Measurements from ENCODE around the gene GPHB5.

Gene GPHB5, protein sequence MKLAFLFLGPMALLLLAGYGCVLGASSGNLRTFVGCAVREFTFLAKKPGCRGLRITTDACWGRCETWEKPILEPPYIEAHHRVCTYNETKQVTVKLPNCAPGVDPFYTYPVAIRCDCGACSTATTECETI

DNA sequence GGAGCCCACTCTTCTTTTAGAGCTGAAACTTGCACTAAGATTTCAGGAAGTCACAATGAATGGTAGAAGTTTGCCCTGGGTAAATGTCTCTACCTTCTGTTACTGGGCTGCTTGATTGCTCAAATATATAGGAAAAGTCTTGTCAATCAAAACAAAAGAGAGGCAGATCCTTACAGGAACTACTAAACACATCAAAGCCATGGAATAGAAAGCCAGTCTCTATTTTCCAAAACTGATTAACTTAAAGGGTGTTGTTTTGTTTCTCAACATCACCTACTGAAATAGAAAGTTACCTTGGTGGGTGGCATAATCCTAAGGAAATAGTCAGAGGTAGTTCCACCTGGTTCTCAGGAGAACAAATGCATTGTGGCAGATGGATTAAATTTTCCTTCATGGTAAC, at the start of gene GPHB5:
Gene GPHB5, minus strand, starts transcription at position 101 of the 400 bp plus-strand sequence. CDS start 1,086 bp downstream, outside the sequence.
- TF ChIP-seq, protein P1, sequence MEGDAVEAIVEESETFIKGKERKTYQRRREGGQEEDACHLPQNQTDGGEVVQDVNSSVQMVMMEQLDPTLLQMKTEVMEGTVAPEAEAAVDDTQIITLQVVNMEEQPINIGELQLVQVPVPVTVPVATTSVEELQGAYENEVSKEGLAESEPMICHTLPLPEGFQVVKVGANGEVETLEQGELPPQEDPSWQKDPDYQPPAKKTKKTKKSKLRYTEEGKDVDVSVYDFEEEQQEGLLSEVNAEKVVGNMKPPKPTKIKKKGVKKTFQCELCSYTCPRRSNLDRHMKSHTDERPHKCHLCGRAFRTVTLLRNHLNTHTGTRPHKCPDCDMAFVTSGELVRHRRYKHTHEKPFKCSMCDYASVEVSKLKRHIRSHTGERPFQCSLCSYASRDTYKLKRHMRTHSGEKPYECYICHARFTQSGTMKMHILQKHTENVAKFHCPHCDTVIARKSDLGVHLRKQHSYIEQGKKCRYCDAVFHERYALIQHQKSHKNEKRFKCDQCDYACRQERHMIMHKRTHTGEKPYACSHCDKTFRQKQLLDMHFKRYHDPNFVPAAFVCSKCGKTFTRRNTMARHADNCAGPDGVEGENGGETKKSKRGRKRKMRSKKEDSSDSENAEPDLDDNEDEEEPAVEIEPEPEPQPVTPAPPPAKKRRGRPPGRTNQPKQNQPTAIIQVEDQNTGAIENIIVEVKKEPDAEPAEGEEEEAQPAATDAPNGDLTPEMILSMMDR (conservative IDR thresholded peaks at IDR 0.05; ENCODE audit: low read depth) = no peak
- CTCF ChIA-PET = no interaction called here
- H3K27ac ChIP-seq = no peak within 1 kb of the TSS
- DNase-seq (ENCODE audit: low spot score) = no peak
- POLR2A ChIA-PET (ENCODE audit: low non-redundant PET) = no interaction called here

DNA sequence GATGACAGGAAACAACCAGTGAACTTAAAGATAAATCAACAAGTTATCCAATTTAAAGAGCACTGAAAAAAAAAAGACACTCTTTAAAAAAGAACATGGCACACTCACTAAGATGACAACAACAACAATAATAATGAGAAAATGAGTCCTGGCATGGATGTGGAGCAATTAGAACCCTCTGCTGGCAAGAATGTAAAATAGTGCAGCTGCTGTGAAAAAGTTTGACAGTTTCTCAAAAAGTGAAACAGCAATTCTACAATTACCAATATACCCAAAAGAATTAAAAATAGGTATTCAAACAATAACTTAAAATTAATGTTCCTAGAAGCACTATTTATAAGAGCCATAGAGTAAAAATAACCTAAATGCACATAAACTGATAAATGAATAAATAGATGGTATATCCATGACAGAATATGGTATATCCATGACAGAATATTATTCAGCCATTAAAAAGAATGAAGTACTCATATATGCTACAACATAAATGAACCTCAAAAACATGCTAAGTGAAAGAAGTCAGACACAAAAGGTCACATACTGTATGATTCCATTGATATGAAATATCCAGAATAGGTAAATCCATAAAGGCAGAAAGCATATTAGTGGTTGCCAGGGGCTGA, 49.1 kb upstream of the GPHB5 start:
- no peak overlapping the region for H3K27ac ChIP-seq
- POLR2A ChIA-PET (ENCODE audit: low non-redundant PET) = no interaction called here
- CTCF ChIA-PET = interaction anchor here (0.7 kb wide), 2 partner anchors 257 to 466 kb away, joined by 3 to 4 read pairs; no protein-coding TSS in a partner anchor
- TF ChIP-seq, protein P1 (conservative IDR thresholded peaks at IDR 0.05; ENCODE audit: low read depth) = no peak
- no peak for DNase-seq (ENCODE audit: low spot score)

DNA sequence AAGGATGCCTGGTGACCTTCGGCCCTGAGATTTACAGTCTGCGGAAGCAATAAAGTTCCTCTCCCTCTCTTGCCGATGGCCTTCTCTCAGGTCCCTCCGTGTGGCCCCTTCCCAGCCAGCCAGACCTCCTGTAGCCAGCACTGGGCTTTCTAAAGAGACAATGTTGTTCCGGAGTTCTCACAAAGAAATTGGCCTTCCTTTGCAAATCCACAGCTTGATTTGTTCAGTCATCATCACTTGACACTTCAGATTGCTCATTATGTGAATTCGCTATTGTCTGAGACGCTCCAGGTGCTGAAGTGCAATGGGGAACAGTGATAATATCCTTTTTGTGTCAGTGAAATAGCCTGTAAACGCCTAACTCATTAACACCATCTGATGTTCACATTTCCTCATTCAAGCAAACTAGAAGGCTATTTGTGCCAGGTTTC, 43.7 kb upstream of the GPHB5 start:
- TF ChIP-seq, protein P1 (conservative IDR thresholded peaks at IDR 0.05; ENCODE audit: low read depth) = no peak
- H3K27ac ChIP-seq = no peak overlapping the region
- ChIA-PET CTCF (interaction anchor here (0.6 kb wide), 1 partner anchor 1234 kb away, joined by 4 read pairs; no protein-coding TSS in a partner anchor), POLR2A (ENCODE audit: low non-redundant PET) (no interaction called here)
- no peak for DNase-seq (ENCODE audit: low spot score)

DNA sequence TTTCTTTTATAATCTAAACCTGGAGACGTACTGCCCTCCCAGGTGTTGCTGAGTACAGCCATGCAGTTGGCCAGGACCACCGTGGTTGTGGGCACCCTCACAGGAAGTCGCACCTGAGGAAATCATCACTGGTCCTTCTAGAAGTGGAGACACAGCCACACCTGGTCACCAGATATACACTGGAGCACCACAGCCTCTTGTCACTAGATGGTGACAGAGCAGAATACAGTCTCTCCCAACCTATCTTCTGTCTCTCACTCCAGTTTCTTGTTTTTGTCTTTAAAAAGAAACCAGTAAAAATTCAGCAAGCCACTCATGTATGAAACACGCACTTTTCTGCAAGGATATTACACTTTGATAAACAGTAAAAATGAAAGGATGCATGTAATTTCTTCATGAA, 43.1 kb upstream of the GPHB5 start:
- DNase-seq (ENCODE audit: low spot score) = no peak
- CTCF ChIA-PET = no interaction called here
- POLR2A ChIA-PET (ENCODE audit: low non-redundant PET) = no interaction called here
- no peak overlapping the region for H3K27ac ChIP-seq
- TF ChIP-seq, protein P1 (conservative IDR thresholded peaks at IDR 0.05; ENCODE audit: low read depth) = no peak

DNA sequence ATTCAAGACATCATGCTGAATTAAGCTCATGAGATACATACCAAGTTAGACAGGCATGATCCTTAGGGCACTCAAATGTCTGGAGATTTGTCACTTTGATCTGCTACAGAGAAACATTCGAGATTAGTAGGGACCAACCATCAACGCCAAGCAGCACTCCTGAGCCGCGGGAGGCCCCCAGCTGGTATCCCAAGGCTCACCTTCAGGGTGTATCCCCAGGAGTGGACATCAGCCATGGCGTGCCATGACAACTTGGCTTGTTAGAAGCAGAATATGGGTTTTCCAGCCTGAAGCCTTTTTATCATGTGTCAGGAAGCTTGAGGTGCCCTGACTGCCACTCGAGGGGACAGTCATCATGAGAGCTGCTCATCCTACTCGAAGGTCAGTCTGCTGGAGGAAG, 39.1 kb upstream of the GPHB5 start:
- H3K27ac ChIP-seq = no peak overlapping the region
- CTCF ChIA-PET = no interaction called here
- TF ChIP-seq, protein P1 (conservative IDR thresholded peaks at IDR 0.05; ENCODE audit: low read depth) = no peak
- POLR2A ChIA-PET (ENCODE audit: low non-redundant PET) = no interaction called here
- no peak for DNase-seq (ENCODE audit: low spot score)

DNA sequence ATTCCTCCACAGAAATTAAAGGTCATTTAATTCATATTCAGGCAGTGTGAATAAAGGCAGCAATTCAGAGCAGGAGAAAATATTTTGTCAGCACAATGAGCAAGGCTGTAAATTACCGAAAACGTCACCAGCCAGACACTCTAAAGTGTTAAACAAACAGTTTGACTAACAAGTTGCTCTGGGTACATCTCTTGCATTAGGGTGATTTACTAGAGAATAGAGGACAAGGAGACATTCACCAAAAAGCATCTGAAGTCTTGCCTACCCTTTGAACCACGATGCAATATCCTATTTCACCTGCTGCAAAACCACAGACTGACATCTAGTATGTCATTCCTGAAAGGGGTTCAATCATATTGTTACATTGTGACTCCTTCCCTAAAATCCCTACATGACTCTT, 27.1 kb upstream of the GPHB5 start:
- no peak overlapping the region for H3K27ac ChIP-seq
- DNase-seq (ENCODE audit: low spot score) = no peak
- TF ChIP-seq, protein P1 (conservative IDR thresholded peaks at IDR 0.05; ENCODE audit: low read depth) = no peak
- ChIA-PET CTCF (no interaction called here), POLR2A (ENCODE audit: low non-redundant PET) (no interaction called here)

All from RWPE1 (cell line).